Hematopoietic multipotent progenitor cell treated with erythropoietin and hydrocortisone succinate and interleukin-3 and kit ligand, for 15 days (in vitro differentiated cells): ENCODE measurements around the gene ZNF799.
"Not testable (repeated sequence)": the region's sequence is repeated elsewhere in the genome, so short reads cannot be mapped to it uniquely, and the experiment has no call there.

Source experiments
- DNase-seq: peaks from one replicate; pipeline ENCODE4 v3.0.0-alpha.2; 2015; ENCODE audit warnings: low spot score

ZNF799 gene

GRCh38 chr19:12362236-12362635, 38.8 kb downstream of the ZNF799 start:
- not testable (repeated sequence) for DNase-seq

GRCh38 chr19:12353375-12353774, 47.7 kb downstream of the ZNF799 start:
- no peak for DNase-seq

- DNase-seq = no peak
Observed at GRCh38 chr19:12350890-12351197, 50.2 kb downstream of the ZNF799 start.

- no peak for DNase-seq
Observed at GRCh38 chr19:12350185-12350889, 50.7 kb downstream of the ZNF799 start.

- DNase-seq = no peak
Observed at GRCh38 chr19:12346896-12347295, 54.2 kb downstream of the ZNF799 start.

- DNase-seq = no peak
Observed at GRCh38 chr19:12345197-12345596, 55.9 kb downstream of the ZNF799 start.
